H1 (cell line): ENCODE measurements around the gene LRRC3C.

ENCODE experiments used
- ATF3 ChIP-seq: IDR thresholded peaks from 2 replicates; pipeline ENCODE4 v1.6.1; 2011; ENCODE audit warnings: low read depth, mild to moderate bottlenecking, low read length; ENCODE audit not compliant: insufficient read depth
- BRCA1 ChIP-seq: IDR thresholded peaks from 2 replicates; pipeline ENCODE4 v1.6.1; 2012; ENCODE audit warnings: low read depth, low read length, improper control_type of control experiment
- CHD2 ChIP-seq: IDR thresholded peaks from 2 replicates; pipeline ENCODE4 v1.6.1; 2012; ENCODE audit warnings: low read length, improper control_type of control experiment
- CREB1 ChIP-seq: IDR thresholded peaks from 2 replicates; pipeline ENCODE4 v1.6.1; 2012; ENCODE audit warnings: inconsistent platforms
- CTCF ChIP-seq, 3 experiments: IDR thresholded peaks; 1 replicate in 2 of 3; 2 replicates in 1 of 3; pipeline versions ENCODE4 v1.5.1 to v1.6.1; 2011; ENCODE audit warnings: low read length in 3 of 3, mild to moderate bottlenecking in 3 of 3, inconsistent platforms in 2 of 3, low read depth in 1 of 3, moderate library complexity in 1 of 3; ENCODE audit not compliant: insufficient read depth in 1 of 3; ENCODE audit errors: control extremely low read depth in 1 of 3
- EP300 ChIP-seq, 2 experiments: IDR thresholded peaks; 1 replicate in 1 of 2; 2 replicates in 1 of 2; pipeline ENCODE4 v1.6.1; 2011 to 2012; ENCODE audit warnings: low read depth in 2 of 2, low read length in 2 of 2, mild to moderate bottlenecking in 2 of 2, borderline replicate concordance in 1 of 2, inconsistent platforms in 1 of 2, moderate library complexity in 1 of 2
- JUN ChIP-seq: IDR thresholded peaks from 2 replicates; pipeline ENCODE4 v1.6.1; 2011; ENCODE audit warnings: low read depth, mild to moderate bottlenecking, improper control_type of control experiment, low read length
- KDM1A ChIP-seq: fragments of 200-600, 300-600 bp; sonication (generic); IDR thresholded peaks from 2 replicates; pipeline ENCODE4 v1.7.1; 2016; ENCODE audit warnings: mild to moderate bottlenecking, low read length, borderline replicate concordance
- POLR2A ChIP-seq, 2 experiments: IDR thresholded peaks; 1 replicate in 1 of 2; 2 replicates in 1 of 2; pipeline ENCODE4 v1.6.1; 2011; ENCODE audit warnings: low read depth in 2 of 2, low read length in 2 of 2, mild to moderate bottlenecking in 2 of 2; ENCODE audit errors: control extremely low read depth in 1 of 2
- RBBP5 ChIP-seq: IDR thresholded peaks from 2 replicates; pipeline ENCODE4 v1.7.1; 2012; ENCODE audit warnings: low read depth, mild to moderate bottlenecking, inconsistent platforms, low read length, moderate library complexity, borderline replicate concordance
- RFX5 ChIP-seq: IDR thresholded peaks from 2 replicates; pipeline ENCODE4 v1.6.1; 2011; ENCODE audit warnings: low read depth, low read length, improper control_type of control experiment, borderline replicate concordance
- RXRA ChIP-seq: IDR thresholded peaks from 2 replicates; pipeline ENCODE4 v1.6.1; 2011; ENCODE audit warnings: low read depth, mild to moderate bottlenecking, low read length, moderate library complexity; ENCODE audit not compliant: insufficient read depth
- SP1 ChIP-seq: IDR thresholded peaks from 2 replicates; pipeline ENCODE4 v1.6.1; 2011; ENCODE audit warnings: low read depth, low read length
- SRF ChIP-seq: IDR thresholded peaks from 2 replicates; pipeline ENCODE4 v1.6.1; 2011; ENCODE audit warnings: mild to moderate bottlenecking, low read depth, low read length, moderate library complexity

GRCh38 chr17:39937447-39937846, 9.9 kb downstream of the LRRC3C start:
- TF ChIP-seq EP300 (IDR thresholded peaks at IDR 0.05; ENCODE audit: borderline replicate concordance in 1 of 2, low read depth in 2 of 2, low read length in 2 of 2) (no peak), CTCF (IDR thresholded peaks at IDR 0.05; ENCODE audit: control extremely low read depth in 1 of 3, insufficient read depth in 1 of 3, low read depth in 1 of 3, low read length in 3 of 3) (no peak), RBBP5 (no peak), ATF3 (no peak), RXRA (no peak), CREB1 (no peak), CHD2 (no peak), RFX5 (no peak), POLR2A (IDR thresholded peaks at IDR 0.05; ENCODE audit: control extremely low read depth in 1 of 2, low read depth in 2 of 2, low read length in 2 of 2) (no peak), SRF (no peak), JUN (no peak), BRCA1 (no peak), SP1 (no peak), KDM1A (no peak)
